ENCODE measurements around the gene TENM4. TPM values are rescaled to one million over a fixed set of nuclear protein-coding genes. Genes with fewer than 3 reads are reported as not detected.

Gene TENM4
- total and polyA plus RNA-seq, 2 of the 8 experiments (the other 6 are each of a cell fraction or from before 2014, with no cell fraction given), result 3.5 to 7.2 TPM

GRCh38 chr11:79013509-79013908 lies 427.3 kb downstream of the TENM4 start (continued):
- TF ChIP-seq PHF8 (conservative IDR thresholded peaks at IDR 0.05; ENCODE audit: low read depth, low read length), result no peak
- TF ChIP-seq USF2 (IDR thresholded peaks at IDR 0.05; ENCODE audit: low read length), result no peak
- TF ChIP-seq ATF2 (IDR thresholded peaks at IDR 0.05; ENCODE audit: low read length), result no peak
- no peak for TF ChIP-seq KDM4A (IDR thresholded peaks at IDR 0.05; ENCODE audit: low read depth, low read length, severe bottlenecking)
- TF ChIP-seq CBX8 (IDR thresholded peaks at IDR 0.05; ENCODE audit: borderline replicate concordance, low read depth, low read length), result no peak
- no peak for TF ChIP-seq NANOG (IDR thresholded peaks at IDR 0.05; ENCODE audit: insufficient read depth, low read depth, low read length, poor library complexity, severe bottlenecking)
